Lower leg skin (tissue), 3 donors: ENCODE measurements around the gene CCR7.

Source experiments
- CTCF ChIP-seq, 3 donors: fragments of 450-650 bp; IDR thresholded peaks; one replicate each; pipeline ENCODE4 v1.5.1; 2016; ENCODE audit warnings: antibody characterized with exemption in 3 of 3, mild to moderate bottlenecking in 3 of 3, moderate library complexity in 2 of 3
- POLR2A ChIP-seq, 2 donors: fragments of 450-650 bp; IDR thresholded peaks; one replicate each; pipeline ENCODE4 v1.6.1; 2016 to 2017; ENCODE audit warnings: antibody characterized with exemption in 2 of 2, mild to moderate bottlenecking in 1 of 2, moderate library complexity in 1 of 2

DNA sequence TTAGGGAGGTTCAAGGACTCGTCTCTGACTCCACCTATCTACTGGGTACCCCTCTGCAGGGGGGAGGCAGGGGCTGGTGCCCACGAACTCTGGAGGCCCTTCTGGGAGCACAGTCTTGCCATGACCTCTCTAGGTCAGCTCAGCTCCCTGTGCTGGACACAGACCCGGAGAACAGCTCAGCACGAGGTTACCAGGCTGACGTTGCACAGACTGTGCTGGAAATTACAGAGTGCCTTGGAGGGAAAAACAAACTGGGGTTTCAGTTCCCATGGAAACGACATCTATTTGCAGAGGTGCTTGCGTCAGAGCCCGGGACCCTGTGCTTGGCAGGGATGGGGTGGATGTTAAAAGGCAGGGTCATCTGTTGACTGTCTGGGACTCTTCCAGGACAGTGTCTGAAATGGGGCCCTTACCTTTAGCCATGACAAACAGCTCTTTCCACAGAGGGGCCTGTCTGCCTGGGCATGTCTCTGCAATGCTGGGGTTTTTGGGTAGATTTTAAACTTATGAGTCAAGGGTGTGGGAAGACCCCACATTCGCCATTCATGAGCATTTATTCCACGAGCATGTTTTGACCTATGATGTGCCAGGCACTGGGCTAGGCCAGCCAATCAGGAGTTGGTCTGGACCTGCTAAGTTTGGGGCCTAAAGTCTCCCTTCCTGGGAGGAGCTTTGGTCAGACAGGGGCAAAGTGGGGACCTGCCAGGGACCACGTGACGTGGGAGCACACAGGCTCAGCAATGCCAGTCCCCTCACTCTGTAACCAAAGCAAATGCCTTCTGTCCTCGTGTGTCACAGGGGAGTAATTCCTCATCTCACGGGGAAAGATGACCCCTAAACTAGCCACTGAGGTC, 22.5 kb downstream of the CCR7 start:
- TF ChIP-seq CTCF (IDR thresholded peaks at IDR 0.05) = no peak
- no peak for TF ChIP-seq POLR2A (IDR thresholded peaks at IDR 0.05)
